ENCODE results near the gene SYNPO. TPM values are rescaled to one million over a fixed set of nuclear protein-coding genes. Genes with fewer than 3 reads are reported as not detected.

Gene SYNPO
- total and polyA plus RNA-seq, 4 donors: 10.3 to 111 (median 42.4) TPM

GRCh38 chr5:150638488-150639376 is 1.7 kb upstream of the SYNPO start:
- TF ChIP-seq, protein P1, sequence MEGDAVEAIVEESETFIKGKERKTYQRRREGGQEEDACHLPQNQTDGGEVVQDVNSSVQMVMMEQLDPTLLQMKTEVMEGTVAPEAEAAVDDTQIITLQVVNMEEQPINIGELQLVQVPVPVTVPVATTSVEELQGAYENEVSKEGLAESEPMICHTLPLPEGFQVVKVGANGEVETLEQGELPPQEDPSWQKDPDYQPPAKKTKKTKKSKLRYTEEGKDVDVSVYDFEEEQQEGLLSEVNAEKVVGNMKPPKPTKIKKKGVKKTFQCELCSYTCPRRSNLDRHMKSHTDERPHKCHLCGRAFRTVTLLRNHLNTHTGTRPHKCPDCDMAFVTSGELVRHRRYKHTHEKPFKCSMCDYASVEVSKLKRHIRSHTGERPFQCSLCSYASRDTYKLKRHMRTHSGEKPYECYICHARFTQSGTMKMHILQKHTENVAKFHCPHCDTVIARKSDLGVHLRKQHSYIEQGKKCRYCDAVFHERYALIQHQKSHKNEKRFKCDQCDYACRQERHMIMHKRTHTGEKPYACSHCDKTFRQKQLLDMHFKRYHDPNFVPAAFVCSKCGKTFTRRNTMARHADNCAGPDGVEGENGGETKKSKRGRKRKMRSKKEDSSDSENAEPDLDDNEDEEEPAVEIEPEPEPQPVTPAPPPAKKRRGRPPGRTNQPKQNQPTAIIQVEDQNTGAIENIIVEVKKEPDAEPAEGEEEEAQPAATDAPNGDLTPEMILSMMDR (IDR thresholded peaks at IDR 0.05; ENCODE audit: control extremely low read depth, extremely low read depth): no peak
- no peaks in the 10 kb centered on the region for H3K27me3 ChIP-seq (ENCODE audit: control insufficient read depth in 3 of 3, insufficient read depth in 3 of 3, low read length in 2 of 3)
- peak overlapping the region; percentile 86 to 94 for H3K27ac ChIP-seq (ENCODE audit: low read depth in 1 of 2, low read length in 1 of 2)
- no peak for ATAC-seq (ENCODE audit: insufficient read depth, low FRiP score)
- H3K4me1 ChIP-seq (ENCODE audit: control insufficient read depth in 5 of 5, insufficient read depth in 5 of 5, low read length in 5 of 5): peaks cover 16 to 59% (median 37%) of the 10 kb centered on the region in 5 donors
- no peak overlapping the region for H3K4me3 ChIP-seq
- H3K9me3 ChIP-seq (ENCODE audit: control insufficient read depth in 4 of 4, insufficient read depth in 3 of 4, low read length in 3 of 4): no peaks in the 10 kb centered on the region
- H3K9ac ChIP-seq (ENCODE audit: insufficient read depth in 1 of 2, low read length in 2 of 2): no peak overlapping the region
- no peak for DNase-seq
- WGBS, 2 donors: 71 to 79% methylated on average over 6 of the region's 6 CpGs
- H3K36me3 ChIP-seq (ENCODE audit: control insufficient read depth in 4 of 4, insufficient read depth in 4 of 4, low read length in 4 of 4): peaks cover 0 to 2% (median 0%) of the 10 kb centered on the region in 4 donors

- TF ChIP-seq, protein P1 (IDR thresholded peaks at IDR 0.05; ENCODE audit: control extremely low read depth, extremely low read depth): no peak
- no peaks in the 10 kb centered on the region for H3K27me3 ChIP-seq (ENCODE audit: control insufficient read depth in 3 of 3, insufficient read depth in 3 of 3, low read length in 2 of 3)
- H3K9me3 ChIP-seq (ENCODE audit: control insufficient read depth in 4 of 4, insufficient read depth in 3 of 4, low read length in 3 of 4): no peaks in the 10 kb centered on the region
- 82 to 85% methylated on average over 3 of the region's 3 CpGs for WGBS, 2 donors
- H3K36me3 ChIP-seq (ENCODE audit: control insufficient read depth in 4 of 4, insufficient read depth in 4 of 4, low read length in 4 of 4): no peaks in the 10 kb centered on the region
- no peak overlapping the region for H3K4me3 ChIP-seq
- no peak overlapping the region for H3K9ac ChIP-seq (ENCODE audit: insufficient read depth in 1 of 2, low read length in 2 of 2)
- H3K4me1 ChIP-seq (ENCODE audit: control insufficient read depth in 5 of 5, insufficient read depth in 5 of 5, low read length in 5 of 5): peaks cover 21 to 59% (median 39%) of the 10 kb centered on the region in 5 donors
- no peak for DNase-seq
- H3K27ac ChIP-seq (ENCODE audit: low read depth in 1 of 2, low read length in 1 of 2): peak overlapping the region; percentile 86 to 94
- ATAC-seq (ENCODE audit: insufficient read depth, low FRiP score): no peak
Measured at GRCh38 chr5:150639377-150639692, 1.1 kb upstream of the SYNPO start.

DNA sequence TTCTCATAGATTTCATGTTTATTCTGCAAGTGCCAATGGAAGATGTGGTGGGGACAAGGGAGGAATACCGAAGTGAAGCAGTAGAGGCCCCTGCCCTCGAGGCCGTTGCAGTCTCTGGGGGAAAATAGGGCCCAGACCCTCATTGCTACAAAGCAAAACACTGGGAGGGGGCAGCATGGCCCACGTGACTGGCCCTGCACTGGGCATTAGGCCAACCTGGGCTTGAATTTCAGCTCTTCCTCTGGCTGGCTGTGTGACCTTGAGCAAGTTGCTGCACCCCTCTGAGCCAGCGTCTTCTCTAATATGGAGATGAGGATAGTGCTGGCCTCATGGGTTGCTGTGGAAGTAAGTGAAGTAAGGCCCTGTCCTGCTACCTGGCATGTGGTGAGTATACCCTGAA is 709 bp upstream of the SYNPO start:
- Histone ChIP-seq H3K4me1 (ENCODE audit: control insufficient read depth in 5 of 5, insufficient read depth in 5 of 5, low read length in 5 of 5) (peaks cover 24 to 62% (median 42%) of the 10 kb centered on the region in 5 donors), H3K27me3 (ENCODE audit: control insufficient read depth in 3 of 3, insufficient read depth in 3 of 3, low read length in 2 of 3) (no peaks in the 10 kb centered on the region), H3K4me3 (no peak overlapping the region), H3K27ac (ENCODE audit: low read depth in 1 of 2, low read length in 1 of 2) (peak overlapping the region; percentile 86 to 94), H3K9me3 (ENCODE audit: control insufficient read depth in 4 of 4, insufficient read depth in 3 of 4, low read length in 3 of 4) (no peaks in the 10 kb centered on the region), H3K9ac (ENCODE audit: insufficient read depth in 1 of 2, low read length in 2 of 2) (no peak overlapping the region), H3K36me3 (ENCODE audit: control insufficient read depth in 4 of 4, insufficient read depth in 4 of 4, low read length in 4 of 4) (no peaks in the 10 kb centered on the region)
- ATAC-seq (ENCODE audit: insufficient read depth, low FRiP score) (no peak), DNase-seq (peak; percentile 57 to 67 (median 60))
- TF ChIP-seq, protein P1 (IDR thresholded peaks at IDR 0.05; ENCODE audit: control extremely low read depth, extremely low read depth): no peak
- WGBS, 2 donors: 63 to 69% methylated on average over 5 of the region's 5 CpGs

Data from lung (tissue), 12 donors.